ENCODE data around the gene RMRP.
"Not testable (repeated sequence)": the region's sequence is repeated elsewhere in the genome, so short reads cannot be mapped to it uniquely, and the experiment has no call there.

- TF ChIP-seq, protein P1, sequence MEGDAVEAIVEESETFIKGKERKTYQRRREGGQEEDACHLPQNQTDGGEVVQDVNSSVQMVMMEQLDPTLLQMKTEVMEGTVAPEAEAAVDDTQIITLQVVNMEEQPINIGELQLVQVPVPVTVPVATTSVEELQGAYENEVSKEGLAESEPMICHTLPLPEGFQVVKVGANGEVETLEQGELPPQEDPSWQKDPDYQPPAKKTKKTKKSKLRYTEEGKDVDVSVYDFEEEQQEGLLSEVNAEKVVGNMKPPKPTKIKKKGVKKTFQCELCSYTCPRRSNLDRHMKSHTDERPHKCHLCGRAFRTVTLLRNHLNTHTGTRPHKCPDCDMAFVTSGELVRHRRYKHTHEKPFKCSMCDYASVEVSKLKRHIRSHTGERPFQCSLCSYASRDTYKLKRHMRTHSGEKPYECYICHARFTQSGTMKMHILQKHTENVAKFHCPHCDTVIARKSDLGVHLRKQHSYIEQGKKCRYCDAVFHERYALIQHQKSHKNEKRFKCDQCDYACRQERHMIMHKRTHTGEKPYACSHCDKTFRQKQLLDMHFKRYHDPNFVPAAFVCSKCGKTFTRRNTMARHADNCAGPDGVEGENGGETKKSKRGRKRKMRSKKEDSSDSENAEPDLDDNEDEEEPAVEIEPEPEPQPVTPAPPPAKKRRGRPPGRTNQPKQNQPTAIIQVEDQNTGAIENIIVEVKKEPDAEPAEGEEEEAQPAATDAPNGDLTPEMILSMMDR (IDR thresholded peaks at IDR 0.05): not testable (repeated sequence)
- TF ChIP-seq POLR2A (IDR thresholded peaks at IDR 0.05): not testable (repeated sequence)
Observed at GRCh38 chr9:35637427-35637955, 20.3 kb downstream of the RMRP start.

Measured in esophagus squamous epithelium (tissue), 4 donors.